ENCODE results near the gene CYBRD1.

- TF ChIP-seq CTCF (IDR thresholded peaks at IDR 0.05): no peak
- TF ChIP-seq POLR2A (IDR thresholded peaks at IDR 0.05): no peak
- no peak for TF ChIP-seq EP300 (IDR thresholded peaks at IDR 0.05)
Observed at GRCh38 chr2:171550613-171551012, 28.3 kb downstream of the CYBRD1 start.

Data from ovary (tissue), 3 donors.